LNCaP clone FGC (cell line): ENCODE results near the gene CACNA2D3.

Experiments used
- DNase-seq: peaks from one replicate; pipeline ENCODE4 v3.0.0-alpha.2; 2011; ENCODE audit warnings: low read depth
- H3K4me3 ChIP-seq: 2 replicates; pipeline ENCODE4 v1.5.1; 2011; ENCODE audit warnings: mild to moderate bottlenecking, low read depth, low read length, control low read depth
- TF ChIP-seq, protein P1 (sequence below): IDR thresholded peaks from 2 replicates; pipeline ENCODE4 v1.5.1; 2012; ENCODE audit warnings: mild to moderate bottlenecking; ENCODE audit not compliant: control insufficient read depth, insufficient read depth; ENCODE audit errors: extremely low read depth

CACNA2D3 gene

DNA sequence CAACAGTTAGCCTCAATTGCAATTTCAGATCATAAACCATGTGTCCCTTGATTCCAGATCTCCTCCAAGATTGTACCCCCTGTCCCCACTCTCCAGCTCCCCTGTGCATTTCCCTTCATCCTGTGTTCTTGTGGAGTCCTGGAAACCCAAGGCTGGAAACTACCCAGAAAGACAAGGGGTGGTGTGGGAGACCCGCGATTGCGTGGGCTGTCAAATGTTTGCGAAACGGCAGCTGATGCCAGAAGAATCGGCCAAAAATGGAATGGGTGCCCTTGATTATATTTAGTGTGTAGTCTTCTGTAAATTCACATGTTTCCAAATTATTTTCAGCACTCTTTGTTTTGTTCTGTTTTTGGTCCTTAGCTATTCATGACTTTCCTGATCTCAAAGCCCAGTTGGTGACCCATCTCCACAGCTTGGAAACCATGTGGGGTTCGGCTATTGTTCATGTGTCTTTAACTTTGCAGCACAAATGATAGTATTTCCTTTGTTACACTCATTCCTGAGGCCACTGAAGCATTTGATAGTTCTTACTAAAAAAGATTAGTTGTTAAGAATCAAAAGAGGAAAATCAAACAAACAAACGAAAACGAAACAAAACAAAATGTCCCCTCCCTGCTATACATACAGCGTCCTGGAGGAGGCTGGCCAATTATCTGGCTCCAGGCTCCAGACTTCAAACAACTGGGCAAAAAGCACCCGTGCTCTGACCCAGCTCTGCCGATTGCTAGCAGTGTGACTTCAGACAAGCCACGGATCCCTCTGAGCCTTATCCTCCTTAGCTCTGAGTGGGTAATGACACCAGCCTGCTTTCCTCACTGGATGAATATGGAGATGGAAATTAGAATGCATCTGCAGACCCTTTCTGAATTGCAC lies 120.9 kb downstream of the CACNA2D3 start:
- peak; percentile 28 for DNase-seq
- peak overlapping the region; percentile 46 for H3K4me3 ChIP-seq
- TF ChIP-seq, protein P1, sequence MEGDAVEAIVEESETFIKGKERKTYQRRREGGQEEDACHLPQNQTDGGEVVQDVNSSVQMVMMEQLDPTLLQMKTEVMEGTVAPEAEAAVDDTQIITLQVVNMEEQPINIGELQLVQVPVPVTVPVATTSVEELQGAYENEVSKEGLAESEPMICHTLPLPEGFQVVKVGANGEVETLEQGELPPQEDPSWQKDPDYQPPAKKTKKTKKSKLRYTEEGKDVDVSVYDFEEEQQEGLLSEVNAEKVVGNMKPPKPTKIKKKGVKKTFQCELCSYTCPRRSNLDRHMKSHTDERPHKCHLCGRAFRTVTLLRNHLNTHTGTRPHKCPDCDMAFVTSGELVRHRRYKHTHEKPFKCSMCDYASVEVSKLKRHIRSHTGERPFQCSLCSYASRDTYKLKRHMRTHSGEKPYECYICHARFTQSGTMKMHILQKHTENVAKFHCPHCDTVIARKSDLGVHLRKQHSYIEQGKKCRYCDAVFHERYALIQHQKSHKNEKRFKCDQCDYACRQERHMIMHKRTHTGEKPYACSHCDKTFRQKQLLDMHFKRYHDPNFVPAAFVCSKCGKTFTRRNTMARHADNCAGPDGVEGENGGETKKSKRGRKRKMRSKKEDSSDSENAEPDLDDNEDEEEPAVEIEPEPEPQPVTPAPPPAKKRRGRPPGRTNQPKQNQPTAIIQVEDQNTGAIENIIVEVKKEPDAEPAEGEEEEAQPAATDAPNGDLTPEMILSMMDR: no peak

DNA sequence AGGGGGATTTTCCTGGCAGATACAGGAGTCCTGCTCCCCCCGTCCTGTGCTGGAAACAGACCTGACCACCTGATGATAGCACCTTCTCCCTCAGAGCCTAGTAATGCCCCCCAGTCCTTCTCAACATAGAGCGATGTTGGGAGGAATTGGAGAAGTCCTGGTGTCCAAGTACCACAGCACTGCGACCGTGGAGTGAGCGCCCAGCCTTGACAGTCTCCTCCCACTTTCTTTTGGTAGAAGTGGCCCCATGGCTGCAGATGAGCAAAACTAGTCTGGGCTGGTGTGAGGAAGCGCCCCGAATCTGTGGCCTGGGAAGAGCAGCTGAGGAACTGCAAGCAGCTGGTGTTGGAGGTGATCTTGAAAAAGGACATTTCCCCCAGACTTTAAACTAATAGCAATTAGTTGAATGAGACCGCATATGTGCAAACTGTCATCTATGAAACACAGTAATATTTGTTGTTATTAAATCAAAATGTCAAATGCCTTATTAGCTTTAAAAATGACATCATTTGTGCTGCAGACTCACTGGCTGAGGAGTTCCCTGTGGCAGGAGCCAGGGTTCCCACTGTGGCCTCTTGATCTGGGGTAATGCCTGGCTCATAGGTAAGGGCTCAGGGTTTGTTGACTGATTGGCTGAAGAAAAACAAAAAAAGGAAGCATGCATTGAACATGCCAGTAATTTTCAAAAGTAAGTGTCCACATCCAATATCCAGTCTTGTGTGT lies 121.8 kb downstream of the CACNA2D3 start:
- TF ChIP-seq, protein P1: no peak
- peak overlapping the region; percentile 46; the same call in 1 of the 2 replicates for H3K4me3 ChIP-seq
- no peak for DNase-seq

DNA sequence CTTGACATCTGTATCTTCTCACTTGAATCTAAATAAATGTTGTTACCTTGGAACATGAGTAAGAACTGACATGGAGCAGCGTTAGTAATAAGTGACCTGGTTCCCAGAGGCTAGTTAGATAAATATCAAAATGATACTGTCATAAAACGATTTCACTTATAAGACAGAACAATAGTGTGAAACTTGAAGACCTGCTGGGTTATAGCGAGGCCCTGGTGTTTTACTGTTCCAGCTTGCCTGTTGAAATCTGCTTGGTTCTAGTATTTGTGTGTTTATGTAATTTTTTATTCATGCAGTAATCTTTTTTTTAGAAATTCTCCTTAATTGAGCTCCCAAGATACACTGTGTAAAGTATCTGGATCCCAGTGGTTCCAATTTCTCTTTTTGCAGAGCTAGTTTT lies 129.4 kb downstream of the CACNA2D3 start:
- DNase-seq: no peak
- no peak overlapping the region for H3K4me3 ChIP-seq
- TF ChIP-seq, protein P1: no peak

DNA sequence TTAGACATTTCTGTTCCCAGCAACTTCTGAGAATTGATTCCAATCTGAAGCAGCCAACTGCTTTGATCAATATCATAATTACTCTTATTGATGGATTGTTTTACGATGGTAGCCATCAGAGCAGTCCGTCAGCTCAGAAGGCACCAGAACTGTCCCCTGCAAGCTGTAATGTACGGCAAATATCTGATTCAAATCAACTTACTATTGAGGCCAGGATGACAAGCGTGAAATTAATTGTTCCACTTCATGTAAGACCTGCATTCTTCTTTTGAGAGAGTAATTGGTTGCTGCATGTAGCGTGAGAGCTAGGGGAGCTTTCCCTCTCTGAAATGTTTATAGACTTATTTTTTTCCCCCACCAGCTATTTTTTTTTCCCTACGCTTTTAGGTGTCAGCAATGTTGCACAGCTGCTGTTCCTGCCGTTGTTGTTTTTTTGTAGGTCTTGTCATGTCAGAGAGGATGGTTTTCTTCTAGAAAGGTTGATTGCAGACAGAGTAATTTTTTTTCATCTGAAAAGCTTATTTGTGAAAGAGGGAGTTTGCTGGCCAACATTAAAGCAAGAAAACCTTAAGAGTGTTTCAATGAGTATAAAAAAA lies 134.9 kb downstream of the CACNA2D3 start:
- TF ChIP-seq, protein P1: no peak
- no peak for DNase-seq
- H3K4me3 ChIP-seq: no peak overlapping the region

DNA sequence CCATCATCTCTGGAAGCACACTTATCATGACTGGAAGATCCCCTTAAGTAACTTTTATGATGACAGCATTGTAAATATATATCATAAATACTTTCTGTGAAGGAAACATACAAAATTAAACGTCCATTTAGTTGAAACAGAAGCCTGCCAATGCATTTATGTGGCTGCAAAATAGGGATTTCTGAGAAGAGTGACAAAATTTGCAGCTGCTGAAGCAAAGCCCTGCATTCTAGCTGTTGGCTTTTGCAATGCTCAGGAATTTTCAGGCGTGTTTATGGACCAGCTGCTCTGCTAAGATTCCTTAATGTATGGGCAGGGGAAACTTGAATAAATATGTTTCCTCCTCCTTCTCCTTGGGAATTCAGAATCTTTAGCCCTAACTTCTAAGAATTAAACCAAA lies 137.3 kb downstream of the CACNA2D3 start:
- no peak for DNase-seq
- TF ChIP-seq, protein P1: no peak
- H3K4me3 ChIP-seq: no peak overlapping the region

DNA sequence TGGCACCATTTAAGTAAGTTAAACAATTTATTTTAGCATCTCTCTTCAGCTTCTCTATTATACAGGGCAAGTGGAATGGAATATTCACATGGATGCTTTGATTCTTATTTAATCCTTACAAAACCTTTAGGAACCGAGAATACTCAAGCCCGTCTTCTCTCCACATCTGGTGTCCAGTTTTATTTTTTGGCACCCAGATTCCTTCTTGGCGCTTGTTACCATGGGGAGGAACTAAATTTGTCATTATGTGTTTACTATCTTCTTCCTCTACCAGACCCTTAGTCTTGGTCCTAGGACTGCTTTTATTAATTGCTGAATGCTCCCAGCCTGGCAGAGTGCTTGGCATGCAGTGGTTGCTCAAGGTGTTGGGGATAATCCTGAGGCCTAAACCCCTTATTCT lies 138.8 kb downstream of the CACNA2D3 start:
- DNase-seq: no peak
- TF ChIP-seq, protein P1: no peak
- no peak overlapping the region for H3K4me3 ChIP-seq
